SK-N-SH treated with all-trans-retinoic acid at 6 μM for 48 hours (cell line): Measurements from ENCODE around the gene ZNF230.

ENCODE experiments used
- ZFP3 ChIP-seq: fragments of 250-450 bp; sonication (Bioruptor Pico); IDR thresholded peaks from 2 replicates; pipeline ENCODE4 v1.5.0; 2020; ENCODE audit warnings: mild to moderate bottlenecking, moderate library complexity
- ZFP30 ChIP-seq: fragments of 450-650 bp; formaldehyde crosslinking; IDR thresholded peaks from 2 replicates; pipeline ENCODE4 v1.5.0; 2022; ENCODE audit warnings: mild to moderate bottlenecking, moderate library complexity

GRCh38 chr19:43960411-43960810 is 42.3 kb upstream of the ZNF230 start:
- TF ChIP-seq ZFP30: no peak
- TF ChIP-seq ZFP3 (CRISPR knock-in tag): no peak
